Cortex of kidney (tissue), 1 donor: ENCODE data around the gene LRRK1.

Experiments used
- DNase-seq: peaks from one replicate; lab custom pipeline; 2025; lab: John Stamatoyannopoulos, UW

The LRRK1 gene

DNA sequence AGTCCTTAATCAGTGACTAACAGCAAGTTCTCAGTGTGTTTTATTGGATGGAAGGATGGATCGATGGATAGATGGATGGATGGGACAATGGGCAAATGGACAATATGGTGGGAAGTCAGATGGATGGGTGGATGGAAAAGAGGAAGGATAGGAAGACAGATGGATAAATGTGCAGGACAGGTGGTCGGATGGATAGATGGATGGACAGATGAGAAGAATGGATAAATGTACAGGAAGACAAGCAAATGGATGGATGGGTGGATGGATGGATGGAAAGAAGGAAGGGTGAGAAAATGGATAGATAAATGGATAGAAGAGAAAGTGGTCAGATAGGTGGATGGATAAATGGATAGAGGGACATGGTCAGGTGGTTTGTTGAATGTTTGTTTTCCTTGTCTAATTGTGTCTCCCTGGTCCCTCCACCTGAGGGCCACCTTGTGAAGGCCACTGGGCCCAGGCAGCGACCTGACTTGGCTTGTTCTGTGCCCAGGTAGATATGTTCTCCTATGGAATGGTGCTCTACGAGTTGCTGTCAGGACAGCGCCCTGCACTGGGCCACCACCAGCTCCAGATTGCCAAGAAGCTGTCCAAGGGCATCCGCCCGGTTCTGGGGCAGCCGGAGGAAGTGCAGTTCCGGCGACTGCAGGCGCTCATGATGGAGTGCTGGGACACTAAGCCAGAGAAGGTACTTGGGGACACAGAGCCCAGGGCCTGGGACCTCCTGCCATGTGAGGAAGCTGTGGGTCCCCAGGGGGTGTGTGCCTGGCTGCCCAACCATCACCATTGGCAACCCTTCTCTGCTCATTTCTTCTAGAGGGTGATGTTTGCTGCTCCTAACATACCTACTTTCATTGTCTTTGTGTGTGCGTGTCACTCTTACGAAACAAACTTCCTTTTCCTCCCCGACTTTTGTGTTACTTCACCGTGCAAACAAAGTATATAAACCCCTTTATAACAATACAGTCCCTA, 137.5 kb downstream of the LRRK1 start:
- DNase-seq: no peak

DNA sequence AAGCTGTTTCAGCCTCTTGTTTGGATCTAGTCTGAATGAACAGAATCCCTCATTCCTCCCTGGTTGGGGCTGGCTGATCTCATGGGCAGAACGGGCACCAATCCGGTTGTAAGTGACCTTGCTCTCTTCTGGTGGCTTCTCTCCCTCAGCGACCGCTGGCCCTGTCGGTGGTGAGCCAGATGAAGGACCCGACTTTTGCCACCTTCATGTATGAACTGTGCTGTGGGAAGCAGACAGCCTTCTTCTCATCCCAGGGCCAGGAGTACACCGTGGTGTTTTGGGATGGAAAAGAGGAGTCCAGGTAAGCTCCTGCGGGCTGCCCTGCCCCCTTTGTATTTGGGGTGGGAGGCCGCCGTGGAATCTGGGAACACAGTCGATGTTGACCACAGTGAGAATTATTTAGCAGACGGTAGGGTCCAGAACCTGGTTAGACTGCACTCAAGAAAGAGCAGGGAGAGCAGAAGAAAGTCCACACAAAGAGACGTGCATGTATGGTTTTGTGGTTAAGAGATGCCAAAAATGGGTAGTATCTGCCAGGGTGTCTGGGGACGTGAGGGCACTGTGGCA, 138.8 kb downstream of the LRRK1 start:
- no peak for DNase-seq

DNA sequence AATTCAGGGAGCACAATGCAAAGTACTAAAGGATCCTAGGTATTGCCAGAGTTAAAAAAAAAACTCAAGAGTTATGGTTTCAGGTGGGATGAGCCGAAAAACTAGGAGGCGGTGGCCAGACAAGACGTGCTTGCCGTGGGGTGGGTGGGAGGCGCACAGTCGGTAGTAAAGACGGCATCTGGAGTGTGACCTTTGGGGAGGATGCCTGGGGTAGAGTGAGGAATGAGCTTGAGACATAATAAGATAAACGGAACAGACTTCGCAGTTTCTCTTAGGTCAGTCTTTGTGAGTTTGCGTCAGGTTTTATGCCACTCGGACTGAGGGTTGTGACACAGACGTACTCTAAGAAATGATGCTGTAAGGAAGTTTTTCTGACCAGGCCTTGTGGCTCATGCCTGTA, 139.6 kb downstream of the LRRK1 start:
- DNase-seq: no peak

DNA sequence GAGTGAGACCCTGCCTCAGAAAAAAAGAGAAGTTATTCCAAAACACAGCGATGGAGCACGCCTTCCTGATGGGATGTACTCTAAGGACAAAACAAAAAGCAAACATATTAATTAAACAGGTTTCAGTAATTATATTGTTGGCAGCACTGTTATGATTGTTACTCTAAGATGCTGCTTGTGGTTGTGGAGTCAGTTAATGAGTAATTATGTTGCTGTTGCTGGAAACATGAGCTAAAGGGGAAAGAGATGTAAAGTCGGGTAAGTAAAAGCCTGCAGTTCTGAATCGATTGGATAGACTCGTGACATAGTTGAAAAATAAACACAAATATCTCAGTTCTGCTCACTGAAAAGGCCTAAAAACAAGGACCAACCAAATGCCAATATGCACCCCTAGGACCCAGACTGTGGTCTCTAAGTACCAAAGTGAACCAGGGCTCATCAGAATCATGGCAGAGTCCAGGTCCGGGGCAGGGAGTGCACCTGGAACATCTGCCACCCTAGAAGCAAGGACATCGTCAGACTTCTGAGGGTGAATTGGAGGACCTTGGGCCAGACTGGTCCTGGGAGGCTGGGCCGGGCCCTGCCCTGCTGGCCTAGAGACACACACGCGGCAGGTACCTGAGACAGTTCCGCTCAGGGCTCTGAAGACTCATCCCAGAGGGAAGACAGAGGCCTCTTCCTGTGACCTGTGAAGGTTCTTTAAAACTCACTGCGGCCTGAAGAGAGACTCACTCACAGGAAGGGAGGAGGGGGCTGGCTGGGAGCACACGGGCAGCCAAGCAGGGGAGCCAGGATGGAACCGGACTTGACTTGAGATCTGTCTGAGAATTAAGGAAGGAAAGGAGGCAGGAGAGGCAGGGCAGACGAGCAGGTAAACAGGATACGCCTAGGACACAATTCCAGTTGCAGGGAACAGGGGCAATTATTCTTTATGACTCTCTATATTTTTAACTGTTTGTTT, 140.5 kb downstream of the LRRK1 start:
- no peak for DNase-seq

DNA sequence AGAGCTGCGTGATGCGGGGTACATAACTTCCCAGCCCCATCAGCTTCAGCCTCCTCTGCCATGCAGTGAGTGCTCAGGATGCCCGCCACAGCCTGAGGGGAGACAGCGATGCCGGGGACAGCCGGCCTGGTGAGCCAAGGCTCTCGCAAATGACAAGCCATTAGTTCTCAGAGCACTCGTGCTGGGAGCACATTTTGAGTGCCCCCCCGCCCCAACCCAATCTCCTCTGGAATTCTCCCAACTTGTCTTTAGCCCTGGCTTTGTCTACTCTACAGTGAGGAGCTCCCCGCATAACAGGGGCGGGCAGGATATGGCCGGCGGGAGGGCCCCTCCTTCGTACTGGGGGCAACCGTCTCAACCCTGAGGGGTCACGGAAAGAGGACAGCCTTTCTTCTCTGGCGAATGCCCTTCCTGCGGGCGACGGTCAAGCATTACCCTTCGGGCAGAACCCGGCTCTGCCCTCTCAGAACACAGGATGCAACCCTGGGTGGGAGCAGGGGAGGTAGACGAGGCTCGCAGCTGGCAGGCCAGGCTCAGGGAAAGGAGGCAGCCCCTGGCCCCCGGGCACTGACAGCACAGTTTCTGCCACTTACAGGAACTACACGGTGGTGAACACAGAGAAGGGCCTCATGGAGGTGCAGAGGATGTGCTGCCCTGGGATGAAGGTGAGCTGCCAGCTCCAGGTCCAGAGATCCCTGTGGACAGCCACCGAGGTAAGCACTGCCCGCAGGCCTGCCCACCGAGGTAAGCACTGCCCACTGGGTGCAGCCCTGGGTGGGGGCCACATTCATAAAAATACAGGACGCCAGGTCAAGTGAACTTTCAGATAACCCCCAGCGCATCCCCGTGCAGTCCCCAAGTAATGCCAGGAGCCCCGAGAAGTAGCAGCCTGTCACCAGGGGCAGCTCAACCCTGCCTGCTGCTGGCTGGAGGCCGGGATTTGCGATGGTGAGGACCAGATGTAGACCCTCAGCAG, 141.7 kb downstream of the LRRK1 start:
- no peak for DNase-seq

DNA sequence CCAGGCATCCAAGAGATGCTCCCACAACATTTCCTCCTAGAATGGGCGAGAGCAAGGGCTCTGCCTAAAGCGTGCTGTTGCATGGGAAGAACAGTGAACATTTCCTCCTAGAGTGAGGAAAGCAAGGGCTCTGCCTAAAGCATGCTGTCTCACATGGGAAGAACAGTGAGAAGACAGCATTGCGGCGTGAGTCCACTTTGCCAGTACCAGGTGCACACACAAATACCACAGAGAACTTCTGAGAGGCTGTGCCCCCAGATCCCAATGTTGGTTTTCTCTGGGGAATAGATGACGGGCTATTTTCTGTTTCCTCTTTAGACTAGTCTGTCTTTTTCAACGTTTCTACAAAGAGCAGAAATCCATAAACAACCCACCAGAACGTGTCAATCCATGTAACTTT, 142.9 kb downstream of the LRRK1 start:
- DNase-seq: no peak

DNA sequence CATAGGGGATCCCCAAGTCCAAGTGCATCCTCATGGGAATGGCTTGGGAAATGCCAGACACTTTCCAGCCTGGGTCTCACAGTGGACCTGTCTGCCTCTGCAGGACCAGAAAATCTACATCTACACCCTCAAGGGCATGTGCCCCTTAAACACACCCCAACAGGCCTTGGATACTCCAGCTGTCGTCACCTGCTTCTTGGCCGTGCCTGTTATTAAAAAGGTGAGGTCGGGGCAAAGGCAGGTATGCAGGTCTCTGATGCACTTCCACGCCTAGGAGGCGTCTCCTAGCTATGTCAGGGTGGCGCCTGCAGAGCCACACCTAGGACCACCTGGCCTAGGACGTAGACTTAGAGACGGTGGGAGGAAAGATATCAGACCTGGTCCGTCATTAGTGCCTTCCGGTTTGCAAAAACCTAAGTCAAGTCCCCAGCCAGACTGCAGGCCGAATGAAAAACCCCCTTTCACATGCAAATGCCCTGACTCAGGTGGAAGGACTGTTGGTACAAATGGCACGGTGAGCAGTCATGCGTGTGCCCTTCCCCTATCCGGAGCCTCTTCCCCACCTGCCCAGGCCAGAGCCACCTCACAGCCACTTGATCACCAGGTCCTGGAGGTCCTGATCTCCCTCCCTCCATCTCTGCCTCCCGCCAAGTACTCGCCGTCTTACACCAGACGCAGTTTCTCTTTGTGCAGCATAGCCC, 143.5 kb downstream of the LRRK1 start:
- no peak for DNase-seq

DNA sequence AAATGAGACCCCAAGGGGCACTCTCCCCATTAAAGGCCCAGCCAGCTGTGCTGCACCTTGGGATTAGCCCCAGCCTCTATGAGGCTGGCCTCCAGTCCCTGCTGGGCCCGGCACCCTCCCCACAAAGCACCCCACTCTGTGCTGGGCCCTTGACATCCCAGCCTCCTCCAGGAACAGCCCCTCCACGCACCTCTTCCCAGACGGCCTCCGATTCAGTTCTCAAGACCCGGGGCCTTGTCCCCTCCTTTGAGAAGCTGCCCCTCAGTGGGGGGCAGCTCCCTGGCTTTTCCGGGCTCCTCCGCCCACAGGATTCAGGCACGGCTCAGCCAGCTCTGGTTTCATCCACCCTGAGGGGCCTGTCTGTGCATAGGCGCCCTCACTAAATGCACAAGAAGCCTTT, 144.1 kb downstream of the LRRK1 start:
- DNase-seq: no peak

DNA sequence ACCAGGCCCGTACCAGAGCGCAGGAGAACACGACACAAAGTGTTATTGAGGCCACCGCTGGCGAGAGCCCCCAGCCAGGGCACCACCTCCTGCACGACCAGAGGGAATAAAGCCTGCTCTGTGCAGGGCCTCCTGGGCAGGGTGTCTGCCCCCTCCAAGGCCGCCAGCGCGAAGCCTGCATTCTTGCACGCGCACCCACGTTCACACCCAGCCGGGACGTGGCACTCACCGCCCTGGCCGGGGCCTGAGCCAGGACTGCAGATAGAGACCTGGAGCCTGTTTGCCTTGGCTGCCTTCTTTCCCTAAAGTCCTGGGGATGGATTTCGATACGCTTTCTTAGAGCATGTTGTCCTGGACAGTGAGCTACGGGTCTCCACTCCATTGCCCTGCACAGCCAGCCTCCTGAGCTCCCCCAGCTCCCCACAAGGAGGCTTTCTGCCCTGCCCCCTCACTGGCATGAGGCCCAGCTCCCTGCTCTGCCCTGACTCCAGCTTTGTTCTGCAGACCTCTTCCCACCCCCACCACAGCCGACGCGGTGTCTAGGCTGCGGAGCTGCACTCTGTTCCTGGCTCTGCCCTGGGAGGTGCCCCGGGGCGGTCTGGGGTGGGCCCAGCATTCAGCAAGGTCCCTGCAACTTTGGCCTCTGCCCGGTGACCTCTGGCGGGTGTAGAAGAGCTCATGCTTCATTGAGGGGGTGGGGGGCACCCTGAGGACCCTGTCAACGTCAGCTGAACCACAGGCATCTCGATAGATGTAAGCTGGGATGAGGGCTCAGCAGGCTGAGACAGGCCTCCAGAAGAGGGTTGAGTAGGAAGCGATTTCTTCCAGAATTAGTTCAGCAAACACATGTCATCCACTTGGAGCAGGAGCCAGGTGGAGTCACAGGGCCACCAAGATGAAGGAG, 145.0 kb downstream of the LRRK1 start:
- DNase-seq: no peak

DNA sequence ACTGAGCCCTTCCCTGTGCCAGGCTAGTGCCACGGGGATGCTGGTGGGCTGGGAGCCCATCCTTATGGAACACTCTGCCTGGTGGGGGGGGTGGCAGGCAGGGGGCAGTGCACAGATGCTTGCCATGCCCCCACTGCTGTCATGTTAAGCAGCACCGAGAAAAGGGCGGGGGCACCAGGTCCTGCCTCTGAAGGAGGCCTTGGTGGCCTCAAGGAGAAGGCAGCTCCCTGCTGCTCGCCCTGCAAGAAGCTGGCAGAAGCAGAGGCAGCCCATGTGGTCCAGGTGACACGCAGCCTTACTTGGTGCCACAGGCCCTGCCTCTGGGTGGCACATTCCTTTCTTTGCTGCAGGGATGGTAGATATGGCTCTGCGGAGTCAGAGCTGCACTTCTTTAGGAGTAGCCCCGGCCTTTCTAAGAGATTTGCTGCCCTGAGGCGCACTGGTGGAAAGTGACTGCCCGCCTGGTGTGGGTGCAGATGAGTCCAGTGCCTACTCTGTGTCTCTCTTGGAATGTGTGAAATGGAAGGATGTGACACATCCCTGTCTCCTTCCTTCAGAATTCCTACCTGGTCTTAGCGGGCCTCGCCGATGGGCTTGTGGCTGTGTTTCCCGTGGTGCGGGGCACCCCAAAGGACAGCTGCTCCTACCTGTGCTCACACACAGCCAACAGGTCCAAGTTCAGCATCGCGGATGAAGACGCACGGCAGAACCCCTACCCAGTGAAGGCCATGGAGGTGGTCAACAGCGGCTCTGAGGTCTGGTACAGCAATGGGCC, 145.8 kb downstream of the LRRK1 start:
- no peak for DNase-seq

DNA sequence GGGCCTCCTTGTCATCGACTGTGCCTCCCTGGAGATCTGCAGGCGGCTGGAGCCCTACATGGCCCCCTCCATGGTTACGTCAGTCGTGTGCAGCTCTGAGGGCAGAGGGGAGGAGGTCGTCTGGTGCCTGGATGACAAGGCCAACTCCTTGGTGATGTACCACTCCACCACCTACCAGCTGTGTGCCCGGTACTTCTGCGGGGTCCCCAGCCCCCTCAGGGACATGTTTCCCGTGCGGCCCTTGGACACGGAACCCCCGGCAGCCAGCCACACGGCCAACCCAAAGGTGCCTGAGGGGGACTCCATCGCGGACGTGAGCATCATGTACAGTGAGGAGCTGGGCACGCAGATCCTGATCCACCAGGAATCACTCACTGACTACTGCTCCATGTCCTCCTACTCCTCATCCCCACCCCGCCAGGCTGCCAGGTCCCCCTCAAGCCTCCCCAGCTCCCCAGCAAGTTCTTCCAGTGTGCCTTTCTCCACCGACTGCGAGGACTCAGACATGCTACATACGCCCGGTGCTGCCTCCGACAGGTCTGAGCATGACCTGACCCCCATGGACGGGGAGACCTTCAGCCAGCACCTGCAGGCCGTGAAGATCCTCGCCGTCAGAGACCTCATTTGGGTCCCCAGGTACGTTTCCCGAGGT, 146.5 kb downstream of the LRRK1 start:
- DNase-seq: no peak

DNA sequence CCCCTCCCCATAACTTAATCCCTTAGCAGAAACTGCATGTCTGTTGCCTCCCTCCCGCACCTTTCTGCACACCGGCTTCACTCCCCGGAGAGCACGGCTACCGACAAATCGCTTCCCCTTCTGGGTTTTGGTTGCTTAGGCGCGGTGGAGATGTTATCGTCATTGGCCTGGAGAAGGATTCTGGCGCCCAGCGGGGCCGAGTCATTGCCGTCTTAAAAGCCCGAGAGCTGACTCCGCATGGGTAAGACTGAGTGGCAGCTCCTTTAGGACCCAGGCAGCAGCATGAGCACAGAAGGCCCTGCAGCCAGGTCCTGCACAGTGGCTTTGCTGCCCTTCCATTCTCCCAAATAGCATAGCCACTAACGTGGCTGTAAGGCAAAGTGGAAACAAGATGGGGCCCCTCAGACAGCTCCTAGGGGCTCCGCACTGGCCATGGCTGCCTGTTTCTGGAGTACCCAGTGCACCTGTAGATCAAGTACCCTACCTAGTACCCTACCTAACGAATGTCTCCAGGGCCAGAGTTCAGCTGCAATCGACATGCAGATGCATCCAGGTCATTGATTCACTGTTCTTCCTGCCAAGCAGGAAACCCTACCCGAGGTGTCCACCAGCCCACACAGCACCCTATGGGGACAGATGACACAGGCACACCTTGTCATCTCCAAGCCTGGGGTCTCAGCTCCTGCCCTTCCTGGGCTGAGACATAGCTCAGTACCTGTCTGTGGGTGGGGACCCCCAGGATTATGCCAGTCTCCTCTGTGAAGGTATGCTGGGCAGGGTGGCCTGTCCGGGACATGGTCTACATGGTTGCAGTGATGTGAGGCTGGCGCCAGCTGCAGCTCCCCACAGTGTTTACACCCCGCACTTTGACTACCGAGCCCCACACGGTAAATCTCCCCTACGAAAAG, 147.6 kb downstream of the LRRK1 start:
- DNase-seq: no peak

DNA sequence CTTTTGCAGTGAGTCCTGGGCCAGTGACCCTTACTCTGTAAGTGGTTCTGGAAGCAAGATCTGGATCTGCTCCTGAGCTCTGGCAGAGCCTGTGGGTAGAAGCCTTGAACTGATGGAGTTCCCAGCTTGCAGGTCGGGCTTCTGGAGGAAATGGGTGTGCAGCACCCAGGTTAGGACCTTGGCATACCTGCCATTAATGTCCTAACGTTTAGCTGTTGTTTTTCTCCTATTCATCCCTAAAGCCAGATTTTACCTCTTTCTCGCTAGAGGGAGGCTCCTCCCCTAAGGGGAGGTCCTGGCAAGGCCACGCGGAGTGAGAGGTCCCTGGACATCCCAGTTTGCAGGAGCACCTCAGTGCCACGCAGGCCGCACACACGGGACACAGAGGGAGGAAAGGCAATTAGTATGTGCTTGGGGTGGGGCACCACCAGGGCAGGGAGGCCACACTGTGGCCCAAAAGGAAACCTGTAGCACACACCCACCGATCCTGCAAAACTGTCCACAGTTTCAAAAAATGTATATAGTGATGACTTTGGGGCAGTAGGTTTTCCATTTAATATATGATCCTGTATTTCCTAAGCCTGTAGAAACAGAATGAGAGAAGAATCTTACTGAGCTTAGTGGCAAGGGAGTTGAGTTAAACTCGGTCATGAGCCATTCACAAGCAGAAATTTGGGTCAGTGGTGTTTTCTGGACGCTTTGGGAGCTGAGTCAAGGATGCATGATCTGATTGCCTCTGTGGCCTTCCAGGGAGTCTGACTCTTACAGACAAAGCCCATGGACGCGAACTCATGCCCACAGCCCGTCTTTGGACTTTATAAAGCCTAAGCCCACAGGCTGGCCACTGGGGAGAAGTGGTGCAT, 148.7 kb downstream of the LRRK1 start:
- DNase-seq: no peak

DNA sequence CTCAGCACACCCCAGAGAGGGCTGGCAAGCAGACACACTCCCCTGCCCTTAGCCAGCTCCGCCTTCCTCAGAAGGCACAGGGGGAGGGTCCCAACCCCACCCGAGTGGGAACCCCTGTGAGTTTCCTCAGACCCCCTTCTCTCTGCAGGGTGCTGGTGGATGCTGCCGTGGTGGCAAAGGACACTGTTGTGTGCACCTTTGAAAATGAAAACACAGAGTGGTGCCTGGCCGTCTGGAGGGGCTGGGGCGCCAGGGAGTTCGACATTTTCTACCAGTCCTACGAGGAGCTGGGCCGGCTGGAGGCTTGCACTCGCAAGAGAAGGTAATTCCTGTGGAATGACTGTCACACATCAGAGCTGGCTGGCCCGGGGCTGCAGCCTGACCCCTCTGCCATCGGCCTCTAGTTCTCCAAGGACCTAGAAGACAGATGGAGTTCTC, 149.4 kb downstream of the LRRK1 start:
- no peak for DNase-seq

DNA sequence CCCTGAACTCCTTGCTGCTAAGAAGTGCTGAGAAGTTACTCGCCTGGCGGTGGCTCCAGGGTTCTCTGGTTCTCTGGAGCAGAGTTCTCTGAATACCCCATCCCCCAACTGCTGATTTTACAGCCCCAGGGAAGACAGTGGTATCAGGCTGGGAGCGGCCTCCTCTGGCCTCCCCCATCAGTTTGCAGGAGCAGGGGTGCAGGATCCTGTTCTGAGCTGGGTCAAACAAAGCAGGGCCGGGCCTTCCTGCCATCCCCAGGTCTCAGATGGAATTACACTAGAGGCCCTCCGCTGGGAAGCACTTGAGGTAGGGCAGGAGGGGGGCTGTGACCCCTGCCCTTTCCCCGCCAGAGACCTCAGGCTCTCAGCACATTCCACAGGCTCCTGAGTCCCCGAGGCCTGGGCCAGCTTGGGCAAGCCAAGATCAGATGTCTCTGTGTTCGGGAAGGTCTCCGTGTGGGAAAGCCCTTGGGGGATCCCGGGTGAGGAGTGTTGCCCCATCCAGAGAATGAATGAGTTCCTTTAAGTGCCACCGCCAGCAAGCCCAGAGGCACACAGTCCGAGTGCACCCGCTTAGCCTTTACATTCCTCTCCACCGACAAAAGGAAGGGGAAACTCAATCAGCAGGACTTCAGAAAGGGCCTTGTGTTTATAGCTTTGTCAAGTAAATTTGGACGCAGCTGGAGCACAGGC, 149.9 kb downstream of the LRRK1 start:
- no peak for DNase-seq

DNA sequence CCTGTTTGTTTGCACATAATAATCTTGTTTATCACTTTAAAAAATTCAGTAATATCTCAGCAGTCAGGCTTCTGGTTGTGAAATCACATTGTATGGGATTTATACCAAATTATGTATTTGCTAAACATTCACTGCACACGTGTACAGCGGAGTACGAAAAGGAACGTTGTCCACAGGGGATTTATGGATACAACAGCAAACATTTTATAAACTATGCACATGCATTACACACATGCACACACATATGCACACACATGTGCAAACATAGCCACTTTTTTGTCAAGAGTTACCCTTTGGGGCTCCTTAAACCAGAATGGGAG, 150.5 kb downstream of the LRRK1 start:
- no peak for DNase-seq
